GM19455 (cell line): ENCODE results near the gene RALGPS1.

Experiments used
- ATAC-seq: cut with Tn5 transposase; IDR thresholded peaks from one replicate; pipeline ENCODE4 v1.9.1; 2021; ENCODE audit not compliant: unreplicated experiment

RALGPS1 gene

DNA sequence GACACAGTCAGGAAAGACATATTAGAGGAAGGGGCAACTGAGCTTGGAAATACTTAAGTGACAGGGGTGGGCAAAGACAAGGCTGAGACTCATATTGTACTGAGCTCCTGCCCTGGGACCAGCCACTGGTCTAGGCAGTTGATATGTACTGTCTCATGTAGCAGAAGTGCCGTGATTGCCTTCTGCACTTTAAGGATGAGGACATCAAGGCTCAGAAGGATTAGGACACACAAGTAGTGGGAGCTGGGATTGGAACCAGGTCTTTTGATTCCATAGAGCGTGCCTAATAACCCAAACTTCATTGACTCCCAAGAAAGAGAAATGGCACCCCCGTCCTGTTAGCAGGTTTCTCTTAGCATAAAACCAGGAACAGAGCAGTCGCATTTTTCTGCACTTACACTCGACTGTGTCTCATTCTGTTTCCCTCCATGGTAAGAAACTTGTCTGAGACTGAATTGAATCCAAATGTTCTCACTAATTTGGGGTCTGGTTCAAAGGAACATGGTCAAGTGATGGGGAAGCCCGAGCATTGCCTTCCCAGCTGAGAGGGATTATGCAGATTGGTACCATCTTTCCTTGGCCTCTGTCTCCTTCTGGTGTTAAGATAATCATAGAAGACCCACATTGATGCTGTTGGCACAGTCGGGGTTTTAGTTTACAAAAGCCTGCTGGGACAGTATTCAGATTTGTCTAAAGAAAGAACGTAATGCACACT, 137.5 kb downstream of the RALGPS1 start:
- ATAC-seq = no peak

DNA sequence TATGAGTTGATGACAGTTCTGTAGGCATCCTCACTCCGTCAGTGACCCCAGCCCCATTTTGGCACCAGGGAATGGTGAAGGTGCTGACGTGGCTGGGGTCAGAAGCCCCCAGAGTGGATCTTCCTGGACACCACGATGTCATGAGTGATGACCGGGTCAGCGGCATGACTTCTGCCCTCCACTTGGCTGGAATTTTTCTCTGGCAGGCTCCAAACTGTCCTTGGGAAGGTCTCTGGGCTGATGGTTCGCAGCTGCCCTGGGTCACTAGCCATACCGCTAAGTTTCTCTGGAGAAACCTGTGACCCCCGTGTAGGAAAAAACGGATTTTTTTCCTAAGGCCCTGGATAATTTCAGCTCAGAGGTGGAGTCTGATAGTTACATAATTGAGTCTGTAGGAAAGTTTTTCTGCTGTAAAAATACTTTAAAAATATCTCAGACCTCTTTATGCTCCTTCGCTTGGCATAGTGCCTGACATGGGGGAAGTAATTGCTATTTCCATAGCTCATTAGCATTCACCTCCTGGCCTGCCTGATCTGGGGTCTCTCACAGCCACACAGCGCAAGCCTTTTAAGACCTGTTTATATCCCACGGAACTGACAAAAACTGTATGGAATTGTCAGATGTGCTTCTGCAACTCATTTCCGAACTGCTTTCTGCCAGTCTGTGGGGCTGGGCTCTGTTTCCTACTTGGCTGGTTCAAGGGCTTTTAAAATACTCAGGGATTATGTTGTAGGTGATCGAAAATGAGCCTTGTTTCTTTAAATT, 138.7 kb downstream of the RALGPS1 start:
- no peak for ATAC-seq

DNA sequence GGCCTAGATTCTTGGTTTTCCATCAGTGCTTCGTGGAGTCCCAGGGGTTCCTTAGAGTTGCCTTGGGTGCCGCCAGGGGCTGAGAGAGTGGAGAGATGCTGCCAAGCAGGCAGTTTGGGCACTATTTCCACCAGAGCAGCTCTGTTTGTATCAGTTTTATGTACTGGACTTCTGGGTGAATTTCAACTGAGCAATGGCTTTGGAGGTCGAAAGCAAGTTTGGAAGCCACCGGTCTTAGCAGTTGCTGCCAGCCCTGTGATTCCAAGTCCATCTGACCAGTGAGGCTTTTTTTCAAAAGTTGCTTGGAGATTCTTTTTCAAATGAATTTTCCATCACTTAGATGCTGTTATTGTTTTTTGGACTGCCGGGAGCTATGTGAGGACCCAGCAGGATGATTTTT, 139.4 kb downstream of the RALGPS1 start:
- no peak for ATAC-seq

DNA sequence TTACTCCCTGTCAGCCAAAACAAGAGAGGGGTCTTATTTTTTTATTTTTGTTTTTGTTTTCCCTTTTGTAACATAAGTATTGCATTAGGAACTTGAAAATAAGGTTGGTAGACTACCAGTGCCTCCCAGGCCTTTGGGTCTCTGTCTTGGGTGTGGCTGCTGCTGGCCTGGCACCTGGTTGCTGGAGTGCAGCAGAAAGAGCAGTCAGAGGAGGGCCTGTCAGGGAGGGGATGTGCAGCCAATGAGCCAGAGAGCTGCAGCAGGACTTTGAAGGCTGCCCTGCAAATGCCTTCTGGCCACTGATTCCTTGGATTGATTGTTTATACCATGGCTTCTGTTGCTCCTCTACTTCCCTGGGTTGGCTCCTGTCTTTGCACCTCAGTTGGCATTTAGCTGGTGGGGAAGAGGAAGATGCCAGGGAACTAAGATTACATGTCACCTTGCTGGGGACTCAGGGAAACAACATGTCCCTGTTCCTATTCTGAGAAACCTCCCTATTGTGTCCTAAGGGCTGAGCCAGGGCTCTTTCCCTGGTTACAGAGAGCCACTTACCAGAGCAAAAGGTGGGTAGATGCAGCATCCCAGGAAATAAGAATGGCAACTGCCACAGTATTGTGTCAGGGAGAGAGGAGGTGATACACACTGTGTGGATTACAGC, 141.3 kb downstream of the RALGPS1 start:
- ATAC-seq = no peak

DNA sequence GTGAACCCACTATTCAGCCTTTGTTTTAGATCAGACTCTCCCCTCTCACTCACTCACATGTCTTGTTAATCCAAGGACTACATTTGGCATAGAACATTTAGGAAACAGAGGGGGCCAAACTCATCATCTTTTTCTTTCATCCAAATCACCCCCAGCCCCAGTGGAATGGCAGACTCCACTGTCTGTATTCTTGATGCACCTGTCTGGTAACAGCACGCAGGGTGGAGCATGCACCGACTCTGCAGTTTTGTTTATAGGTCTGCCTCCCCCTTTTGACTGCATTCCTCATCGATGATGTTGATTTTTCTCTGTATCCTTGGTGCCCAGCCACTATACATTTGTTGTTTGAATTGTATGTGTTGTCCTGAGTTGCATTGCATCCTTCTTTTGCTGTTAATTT, 141.9 kb downstream of the RALGPS1 start:
- no peak for ATAC-seq

DNA sequence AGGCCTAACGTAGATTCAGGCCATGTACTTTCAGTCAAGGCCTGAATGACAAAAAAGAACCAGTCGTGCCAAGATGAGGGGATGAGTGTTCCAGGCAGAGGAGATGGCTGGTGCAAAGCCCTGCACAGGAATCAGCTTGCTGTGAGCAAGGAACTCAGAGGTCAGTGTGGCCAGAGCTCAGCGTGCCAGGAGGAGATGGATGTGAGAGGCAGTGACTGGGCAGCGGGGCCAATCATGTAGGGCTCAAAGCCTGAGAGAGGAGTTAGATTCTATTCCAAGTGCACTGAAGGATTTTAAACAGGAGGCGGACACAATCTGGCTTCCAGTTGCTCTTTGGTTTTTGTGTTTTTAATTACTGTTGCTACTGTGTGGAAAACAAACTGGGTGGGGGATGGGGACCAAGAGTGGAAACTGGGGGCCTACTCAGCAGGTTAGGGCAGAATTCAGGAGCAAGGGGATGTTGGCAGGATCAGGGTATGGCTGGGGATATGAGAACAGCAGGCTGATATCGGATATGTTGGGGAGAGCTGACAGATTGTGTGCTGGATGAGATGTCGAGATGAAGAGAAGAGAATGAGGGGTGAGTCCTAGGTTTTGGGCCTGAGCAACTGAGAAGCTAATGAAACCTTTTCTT, 143.5 kb downstream of the RALGPS1 start:
- no peak for ATAC-seq

DNA sequence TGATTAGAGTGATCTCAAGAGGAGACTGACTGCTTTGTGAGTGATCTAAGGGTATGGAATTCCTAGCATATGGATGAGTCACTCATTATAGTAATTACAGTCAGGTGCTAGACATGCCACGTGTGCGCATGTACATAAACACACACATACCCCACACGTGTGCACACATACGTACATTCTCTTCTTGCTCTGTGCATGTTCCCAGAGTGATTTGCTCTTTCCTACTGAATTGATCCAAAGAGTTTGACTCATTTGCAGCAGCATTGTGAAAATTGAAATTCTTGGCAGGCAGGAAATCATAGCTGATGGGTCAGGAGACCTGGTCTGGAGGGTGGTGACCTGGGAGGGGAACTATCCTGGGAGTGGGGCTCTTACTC, 144.1 kb downstream of the RALGPS1 start:
- ATAC-seq = no peak

DNA sequence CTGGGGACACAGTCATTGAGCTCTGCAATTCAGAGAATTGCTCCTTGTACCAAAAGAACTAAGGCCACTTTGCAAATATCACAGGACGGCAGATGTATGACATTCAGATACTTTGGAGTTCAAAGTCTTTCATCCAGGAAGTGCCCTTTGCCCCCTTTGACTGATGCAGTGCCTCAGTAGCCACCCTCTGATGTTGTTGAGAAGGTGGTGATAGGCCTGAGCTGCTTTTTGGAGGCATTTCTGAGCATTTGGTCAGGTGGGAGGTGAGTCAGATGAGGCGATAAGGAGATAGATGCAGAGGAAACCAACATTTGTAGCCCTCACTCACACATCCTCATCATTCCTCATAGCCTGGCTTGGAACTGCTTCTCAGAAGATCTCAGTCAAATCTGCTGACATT, 144.4 kb downstream of the RALGPS1 start:
- ATAC-seq = no peak

DNA sequence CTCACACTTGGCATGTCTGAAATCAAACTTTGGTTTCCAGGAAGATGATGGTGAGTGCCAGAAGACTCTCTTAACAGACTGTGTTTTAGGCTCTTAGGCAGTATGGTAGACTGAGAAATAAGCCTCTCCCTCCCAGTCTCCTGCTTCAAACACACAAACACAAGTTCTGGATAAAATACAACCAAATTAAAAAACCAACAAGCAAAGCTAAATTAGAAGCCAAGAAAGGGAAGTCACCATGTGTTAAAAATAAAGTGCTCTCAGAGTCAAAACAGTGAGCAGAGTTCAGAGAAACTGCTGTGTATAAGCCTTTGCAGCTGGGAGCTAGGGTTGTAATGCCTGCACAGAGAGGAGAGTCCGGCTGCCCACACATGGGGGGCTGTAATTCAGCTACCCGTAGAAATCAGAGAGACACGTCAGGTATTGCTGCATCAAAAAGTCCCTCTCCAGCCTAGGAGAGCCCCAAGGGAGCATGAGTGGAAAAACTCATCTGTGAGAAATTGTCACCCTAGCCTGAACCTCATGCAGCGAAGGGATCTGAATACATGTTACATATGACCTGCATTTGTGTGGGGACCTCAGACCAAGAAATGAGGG, 145.3 kb downstream of the RALGPS1 start:
- ATAC-seq = no peak

DNA sequence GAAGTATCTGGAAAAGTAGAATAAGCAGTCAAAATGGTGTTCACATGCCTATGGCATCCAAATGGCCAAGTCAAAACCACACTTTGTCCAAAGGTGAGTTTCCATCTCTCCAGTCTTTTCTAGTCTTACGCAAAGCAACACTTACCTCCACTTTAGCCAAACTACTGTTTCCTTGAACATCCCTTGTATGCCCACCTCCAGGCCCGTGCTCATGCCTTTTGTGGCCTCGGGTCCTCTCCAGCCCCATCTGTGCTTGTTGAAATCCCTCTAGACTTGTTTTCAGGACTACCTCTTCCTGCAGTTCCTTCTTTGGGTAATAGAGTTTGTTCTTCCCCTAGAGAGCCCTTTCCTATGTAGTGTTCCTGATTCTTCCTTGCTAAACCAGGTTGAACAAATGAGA, 146.8 kb downstream of the RALGPS1 start:
- no peak for ATAC-seq

DNA sequence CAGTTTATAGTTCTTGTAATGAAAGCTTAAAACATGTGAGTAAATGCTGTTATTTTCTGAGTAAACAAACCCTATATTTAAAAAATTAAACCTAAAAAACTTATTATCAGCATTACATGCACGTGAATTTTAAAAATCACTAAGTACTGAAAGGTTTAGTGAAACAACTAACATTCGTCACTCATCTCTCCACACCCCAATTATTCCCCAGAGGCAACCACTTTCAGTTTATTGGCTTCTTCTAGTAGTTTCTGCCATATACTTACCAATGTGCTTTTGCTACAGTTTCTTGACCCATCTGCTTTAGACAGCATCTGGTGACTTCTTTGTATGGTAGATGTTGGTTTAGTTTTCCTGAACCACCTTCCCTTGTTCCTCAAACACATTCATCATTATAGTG, 149.8 kb downstream of the RALGPS1 start:
- no peak for ATAC-seq

DNA sequence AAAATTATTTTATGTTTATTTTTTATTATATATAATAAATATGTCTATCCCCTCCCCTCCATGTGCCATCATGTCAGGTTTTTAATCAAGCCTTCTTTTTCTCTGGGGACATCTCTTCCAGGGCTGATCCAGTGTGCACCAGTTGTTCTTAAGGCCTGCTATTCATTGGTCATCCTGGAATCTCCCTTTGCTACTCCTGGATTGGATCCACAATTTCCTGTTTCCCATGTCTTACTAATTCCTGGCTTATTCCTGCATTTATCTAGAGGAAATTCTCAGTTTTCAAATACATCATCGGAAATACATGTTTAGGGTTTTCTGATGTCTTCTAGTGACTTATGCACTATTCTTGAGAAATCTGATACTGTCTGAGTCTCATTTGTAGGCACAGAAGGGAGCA, 151.0 kb downstream of the RALGPS1 start:
- ATAC-seq = no peak

DNA sequence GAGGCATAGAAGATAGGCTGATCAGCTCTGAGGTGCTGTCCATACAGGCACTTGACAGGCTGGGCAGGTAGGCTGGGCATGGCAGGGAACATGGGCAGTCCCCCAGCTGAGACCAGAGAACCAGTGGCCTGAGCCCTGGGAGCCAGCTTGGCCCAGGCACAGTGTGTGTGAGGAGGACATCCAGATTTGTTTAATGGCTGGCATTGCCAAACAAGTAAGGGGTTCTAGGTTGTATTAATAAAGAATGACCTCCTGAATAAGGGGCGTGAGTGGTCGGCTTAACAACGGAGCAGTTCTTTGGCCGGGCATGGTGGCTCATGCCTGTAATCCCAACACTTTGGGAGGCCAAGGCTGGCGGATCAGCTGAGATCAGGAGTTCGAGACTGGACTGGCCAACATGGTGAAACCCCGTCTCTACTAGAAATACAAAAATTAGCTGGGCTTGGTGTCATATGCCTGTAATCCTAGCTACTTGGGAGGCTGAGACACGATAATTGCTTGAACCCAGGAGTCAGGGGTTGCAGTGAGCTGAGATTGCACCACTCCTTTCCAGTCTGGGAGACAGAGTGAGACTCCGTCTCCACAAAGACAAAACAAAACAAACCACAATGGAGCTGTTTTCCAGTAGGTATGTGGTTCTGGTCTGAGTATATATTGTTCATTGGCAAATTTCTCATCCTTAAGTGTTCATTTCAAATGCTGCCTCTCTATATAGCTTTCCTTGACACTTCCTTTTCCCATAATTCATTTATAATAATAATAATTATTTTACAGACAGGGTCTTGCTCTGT, 151.7 kb downstream of the RALGPS1 start:
- ATAC-seq = no peak

DNA sequence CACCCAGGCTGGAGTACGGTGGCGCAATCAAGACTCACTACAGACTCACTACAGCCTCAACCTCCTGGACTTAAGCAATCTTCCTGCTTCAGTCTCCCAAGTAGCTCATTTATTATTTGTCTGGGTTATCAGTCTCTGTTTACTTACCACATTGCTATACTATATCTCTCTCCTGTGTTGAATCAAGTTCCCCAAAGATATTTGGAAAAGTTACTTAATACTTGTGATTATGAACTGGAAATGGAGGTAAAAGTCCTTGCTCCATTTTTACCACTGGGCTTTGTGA, 152.2 kb downstream of the RALGPS1 start:
- no peak for ATAC-seq

DNA sequence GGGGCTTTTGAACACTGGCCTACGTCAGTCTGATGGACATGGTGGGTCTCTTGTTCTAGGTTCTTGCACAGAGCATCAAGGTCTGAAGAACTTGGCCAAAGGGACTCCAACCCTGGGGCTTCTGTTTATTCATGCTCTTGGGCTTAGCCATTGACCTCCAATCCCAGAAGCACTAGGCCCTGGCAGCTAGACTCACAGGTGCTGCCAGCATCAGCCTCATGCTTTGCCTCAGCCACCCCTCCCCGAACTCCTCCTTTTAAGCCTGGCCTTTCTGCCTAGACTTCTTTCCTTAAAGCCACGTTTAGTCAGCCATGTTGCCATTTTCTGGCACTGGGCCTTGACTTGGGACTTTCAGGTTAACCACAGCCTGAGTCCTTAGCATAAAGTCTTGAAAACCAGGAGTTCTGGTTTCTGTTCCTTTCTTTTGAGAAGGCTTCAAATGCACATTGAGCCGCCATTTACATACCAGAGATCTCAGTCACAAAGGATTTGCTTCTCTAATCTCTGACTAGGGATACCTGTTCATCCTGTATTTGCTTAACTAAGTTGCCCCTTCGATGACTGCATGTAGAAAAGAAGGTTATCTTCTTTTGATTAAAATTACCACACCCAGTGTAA, 153.1 kb downstream of the RALGPS1 start:
- no peak for ATAC-seq

DNA sequence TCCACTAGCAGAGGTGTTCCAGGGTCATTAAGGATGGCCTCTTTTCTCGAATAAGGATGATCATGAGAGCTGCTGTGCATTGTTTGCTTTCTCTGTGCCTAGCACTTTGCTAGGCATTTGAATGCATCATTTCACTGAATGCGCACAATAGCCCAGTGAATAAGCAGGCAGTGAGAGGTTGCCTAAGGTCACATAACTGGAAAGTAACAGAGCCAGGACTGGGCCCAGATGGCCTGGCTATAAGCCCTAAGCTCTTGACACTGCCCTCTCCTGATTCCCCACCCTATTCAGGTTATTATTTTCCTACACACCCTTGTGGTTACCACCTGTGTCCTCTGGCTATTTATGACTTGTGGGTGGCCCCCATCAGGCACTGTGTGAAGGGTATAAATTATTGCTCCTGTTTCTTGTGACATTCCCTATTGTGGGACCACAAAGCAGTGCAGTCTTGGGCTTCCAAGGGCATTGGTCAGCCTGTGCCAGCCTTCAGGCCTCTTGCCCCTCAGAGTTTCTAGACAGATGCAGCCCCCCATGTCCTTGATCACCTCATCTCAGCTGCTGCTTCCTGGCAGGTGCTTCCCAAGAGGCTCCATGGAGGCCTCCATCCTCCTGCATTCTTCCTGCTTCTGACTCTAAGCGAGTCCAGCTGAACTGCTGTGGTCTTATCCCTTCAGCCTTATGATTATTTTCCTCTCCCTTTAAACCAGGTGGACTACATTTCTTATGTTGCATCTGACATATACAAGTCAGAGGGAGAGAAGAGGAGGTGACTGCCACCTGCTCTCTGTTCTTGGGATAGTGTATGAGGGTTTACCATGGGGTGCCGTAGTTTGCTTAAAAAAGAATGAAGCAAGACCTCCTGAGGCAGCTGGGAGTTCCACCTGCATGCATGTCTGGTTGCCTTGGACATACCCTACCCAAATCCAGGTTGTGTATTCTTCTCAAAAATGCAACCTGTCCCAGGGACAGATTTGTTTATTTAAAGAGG, 160.3 kb downstream of the RALGPS1 start:
- no peak for ATAC-seq

DNA sequence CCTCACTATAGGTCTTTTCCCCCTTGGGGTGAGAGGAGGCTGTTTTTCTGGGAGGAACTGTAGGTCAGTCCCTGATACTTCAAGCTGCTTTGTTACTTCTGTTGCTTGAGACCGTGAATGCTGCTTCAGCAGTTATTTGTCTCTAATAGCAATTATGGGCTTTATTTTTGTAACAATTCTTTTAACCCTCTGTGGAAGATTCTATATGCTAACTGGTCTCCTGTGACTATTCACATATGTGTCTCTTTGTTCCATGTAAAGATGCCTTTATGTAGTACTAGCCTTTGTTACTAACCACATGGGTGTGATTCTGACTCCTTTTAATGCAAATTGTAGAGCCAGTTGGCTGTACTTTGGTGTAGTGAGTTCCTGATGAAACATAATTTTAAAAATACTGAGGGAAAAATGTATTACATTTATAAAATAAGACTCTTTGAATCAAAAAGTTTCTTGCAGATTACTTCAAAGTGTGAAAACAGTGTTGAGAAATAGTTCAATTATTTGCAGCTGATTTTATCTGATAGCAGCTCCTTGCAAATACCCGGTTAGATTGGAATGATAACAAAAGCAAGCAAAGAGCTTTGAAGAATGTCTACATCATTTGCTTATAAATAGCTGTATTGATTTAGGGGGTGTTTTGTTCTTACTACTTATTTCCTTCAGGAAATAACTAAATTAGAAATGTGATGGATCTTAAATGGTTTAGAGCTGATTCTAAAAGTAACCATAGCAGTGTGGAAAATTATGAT, 161.2 kb downstream of the RALGPS1 start:
- no peak for ATAC-seq

DNA sequence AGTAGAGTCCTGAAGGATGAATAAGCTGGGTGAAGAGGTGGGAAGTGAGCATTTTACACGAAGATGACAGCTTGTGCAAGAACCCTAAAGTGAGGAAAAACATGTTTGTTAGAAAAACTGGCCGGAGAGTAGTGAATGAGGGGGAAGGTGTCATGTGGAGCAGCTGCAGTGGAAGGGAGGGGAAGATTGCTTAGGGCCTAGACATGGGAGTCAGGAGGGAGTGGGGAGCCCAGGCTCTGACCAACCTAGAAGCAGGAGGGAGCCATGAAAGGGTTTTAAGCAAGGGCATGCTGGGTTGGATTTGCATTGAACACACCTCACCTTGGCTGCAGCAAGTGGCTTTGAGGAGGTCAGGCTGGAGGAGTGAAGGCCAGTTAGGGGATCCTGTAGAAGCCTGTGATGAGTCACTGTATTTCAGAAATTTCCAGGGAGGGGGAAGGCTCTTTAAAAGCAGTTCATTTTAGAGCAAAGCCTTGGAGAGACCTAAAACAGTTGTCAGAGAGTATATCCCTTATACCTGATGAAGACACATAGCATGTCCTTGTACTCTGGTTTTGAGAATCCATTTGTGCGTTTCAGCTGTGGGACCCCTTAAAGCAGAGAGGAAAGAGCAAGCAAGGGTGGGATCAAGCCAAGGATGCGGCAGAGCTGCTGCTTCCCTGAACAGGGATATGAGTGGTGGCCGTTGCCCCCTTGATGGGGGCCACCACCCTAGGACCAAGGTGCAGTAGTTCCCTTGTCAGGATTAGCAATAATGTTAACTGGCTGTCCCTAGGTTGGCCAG, 162.5 kb downstream of the RALGPS1 start:
- ATAC-seq = no peak
